Measurements from ENCODE around the gene FNDC3B.

FNDC3B gene

DNA sequence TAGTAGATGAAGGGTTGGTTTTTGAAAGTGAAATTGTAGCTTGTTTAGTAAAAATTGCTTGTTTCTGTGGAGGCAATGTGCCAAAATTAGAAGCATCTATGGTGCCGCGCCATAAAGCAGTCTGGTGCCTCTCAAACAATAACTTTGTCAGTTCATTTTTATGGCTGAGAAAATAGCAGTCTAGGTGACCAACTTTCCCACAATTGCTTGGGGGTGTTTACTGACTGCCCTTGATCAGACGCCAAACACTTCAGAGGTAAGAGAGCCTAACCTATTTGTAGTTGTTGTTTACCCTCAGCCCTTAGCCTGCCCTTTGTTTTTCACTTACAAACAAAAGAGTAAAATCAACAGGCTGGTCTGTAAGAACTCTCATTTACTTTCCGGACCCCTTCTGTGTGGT is 174.5 kb downstream of the FNDC3B start:
- no peak for DNase-seq (ENCODE audit: low read depth in 2 of 2)

GRCh38 chr3:172216267-172216666 is 176.9 kb downstream of the FNDC3B start:
- DNase-seq (ENCODE audit: low read depth in 2 of 2): no peak

GRCh38 chr3:172216911-172217310 is 177.5 kb downstream of the FNDC3B start:
- DNase-seq (ENCODE audit: low read depth in 2 of 2): no peak

- DNase-seq (ENCODE audit: low read depth in 2 of 2): no peak
Measured at GRCh38 chr3:172217877-172218276, 178.5 kb downstream of the FNDC3B start.

DNA sequence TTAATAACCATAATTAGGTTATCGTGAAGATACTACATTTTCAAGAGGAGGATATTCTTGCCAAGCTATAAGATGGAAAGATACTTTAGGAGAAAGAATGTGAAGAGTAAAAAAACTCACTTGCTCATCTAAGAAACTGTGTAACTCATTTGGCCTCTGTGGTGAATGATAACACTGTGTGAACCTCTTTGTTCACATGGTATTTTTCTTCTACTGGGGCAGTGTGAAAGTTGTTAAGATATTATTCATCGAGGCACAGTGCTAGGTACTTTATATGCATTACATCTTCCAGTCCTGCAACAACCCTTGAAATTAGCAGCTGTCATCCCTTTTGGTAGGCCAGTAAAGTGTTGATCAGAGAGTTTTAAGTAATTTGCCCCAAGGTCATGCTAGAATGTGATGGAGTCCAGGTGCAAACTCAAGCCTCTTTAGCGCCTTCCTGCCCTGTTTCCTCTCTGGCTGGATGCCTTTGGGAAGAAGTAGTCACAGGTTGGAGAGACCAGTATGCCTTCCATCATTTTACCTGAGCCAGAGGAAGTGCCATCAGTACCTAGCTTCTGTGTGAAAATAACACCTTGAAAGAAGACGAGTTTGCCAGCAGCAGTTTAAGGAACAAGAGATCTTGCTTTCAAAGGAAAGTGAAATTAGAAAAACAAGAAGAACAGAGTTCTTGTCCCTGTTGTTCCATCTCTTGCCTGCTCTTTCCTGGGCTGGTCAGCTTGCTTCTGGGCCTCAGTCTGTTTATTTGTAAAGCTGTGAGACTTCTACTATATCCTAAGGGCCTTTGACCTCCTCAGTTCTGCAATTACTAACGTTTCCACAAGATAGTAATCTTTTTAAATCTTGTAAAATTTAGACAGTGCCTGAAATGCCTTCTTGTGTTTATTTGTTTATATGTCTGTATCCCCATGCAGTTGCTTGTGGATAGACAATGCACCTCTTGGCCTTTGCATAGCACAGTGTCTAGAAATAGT is 179.3 kb downstream of the FNDC3B start:
- no peak for DNase-seq (ENCODE audit: low read depth in 2 of 2)

DNA sequence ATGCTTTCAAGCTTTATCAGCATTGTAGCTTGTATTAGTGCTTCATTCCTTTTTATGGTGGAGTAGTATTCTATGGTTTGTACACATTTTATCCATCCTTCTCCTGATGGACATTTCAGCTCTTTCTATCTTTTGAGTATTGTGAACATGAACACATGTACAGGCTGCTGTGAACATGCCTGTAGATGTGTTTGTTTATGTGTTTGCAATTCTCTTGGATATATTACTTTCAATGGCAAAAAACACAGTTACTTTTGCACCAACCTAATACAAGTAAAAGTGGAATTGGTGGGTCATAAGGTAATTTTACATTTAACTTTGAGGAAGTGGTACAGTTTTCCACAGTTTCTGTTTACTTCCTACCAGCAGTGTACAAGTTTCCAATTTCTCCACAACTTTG is 180.4 kb downstream of the FNDC3B start:
- DNase-seq (ENCODE audit: low read depth in 2 of 2): no peak

DNA sequence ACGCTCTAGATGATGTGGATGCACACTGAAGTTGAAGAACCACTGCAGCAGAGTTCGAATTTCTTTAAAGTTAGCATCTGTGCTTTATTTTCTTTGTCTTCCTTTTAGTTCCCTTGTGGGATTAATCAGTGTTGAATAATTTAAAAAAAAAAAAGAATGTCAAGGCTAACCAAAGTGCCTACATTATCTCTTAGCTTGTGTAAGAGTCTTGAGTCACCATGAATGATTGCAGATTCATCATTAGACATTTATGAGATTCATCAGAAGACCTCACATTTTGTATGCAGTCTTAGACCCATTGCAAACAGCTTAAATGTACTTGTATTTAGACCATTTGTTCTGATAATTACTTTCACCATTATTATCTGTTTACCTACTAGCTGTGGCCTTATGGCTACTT is 182.2 kb downstream of the FNDC3B start:
- no peak for DNase-seq (ENCODE audit: low read depth in 2 of 2)

GRCh38 chr3:172222478-172223071 is 183.2 kb downstream of the FNDC3B start:
- no peak for DNase-seq (ENCODE audit: low read depth in 2 of 2)

- no peak for DNase-seq (ENCODE audit: low read depth in 2 of 2)
Measured at GRCh38 chr3:172223870-172224269, 184.5 kb downstream of the FNDC3B start.

DNA sequence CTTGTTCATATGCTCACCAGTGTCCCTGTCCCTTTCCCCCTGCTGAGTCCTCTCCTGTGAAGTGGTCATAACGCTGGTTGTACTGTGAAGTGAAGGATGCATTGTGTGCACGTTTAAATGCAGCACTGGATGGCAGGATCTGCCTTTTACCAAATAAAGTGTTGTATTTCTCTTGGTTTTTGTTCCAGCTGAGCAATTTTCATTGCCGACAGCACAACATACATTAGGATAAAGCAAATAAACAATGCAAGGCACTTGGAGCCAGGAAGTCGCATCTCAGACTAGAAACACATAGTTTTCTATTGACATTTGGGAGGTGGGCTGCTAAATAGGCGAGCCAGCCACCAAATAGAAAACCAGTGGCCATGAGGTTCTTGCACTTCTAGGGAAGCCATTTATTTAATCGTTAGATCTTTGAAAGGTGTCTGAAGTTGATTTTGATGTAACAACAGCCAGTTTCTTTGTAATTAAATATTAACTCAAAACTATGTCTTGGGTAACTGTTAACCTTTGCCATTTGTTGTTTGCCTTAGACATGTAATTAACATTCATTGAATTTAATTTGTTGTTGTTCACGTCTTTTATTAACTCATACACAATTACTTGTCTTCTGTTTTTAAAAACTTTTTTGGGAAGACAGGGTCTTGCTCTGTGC is 185.3 kb downstream of the FNDC3B start:
- DNase-seq (ENCODE audit: low read depth in 2 of 2): no peak

DNA sequence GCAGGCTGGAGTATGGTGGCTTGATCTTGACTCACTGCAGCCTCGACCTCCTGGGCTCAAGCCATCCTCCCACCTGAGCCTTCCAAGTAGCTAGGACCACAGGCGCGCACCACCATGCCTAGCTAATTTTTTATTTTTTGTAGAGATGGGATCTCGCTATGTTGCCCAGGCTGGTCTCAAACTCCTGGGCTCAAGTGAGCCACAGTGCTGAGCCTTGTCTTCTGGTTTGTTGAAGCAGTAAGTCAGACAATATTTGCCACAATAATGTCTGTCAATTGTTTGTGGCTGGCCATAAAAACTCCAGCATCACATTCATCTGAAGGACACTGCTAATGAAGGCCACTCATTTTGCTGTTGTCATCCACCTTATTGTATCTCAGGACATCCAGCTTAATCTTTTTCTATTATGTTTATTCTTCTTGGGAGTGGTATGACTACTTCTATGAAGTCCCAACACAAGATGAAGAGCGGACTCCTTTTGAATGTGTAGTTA is 185.9 kb downstream of the FNDC3B start:
- no peak for DNase-seq (ENCODE audit: low read depth in 2 of 2)

- DNase-seq (ENCODE audit: low read depth in 2 of 2): no peak
Measured at GRCh38 chr3:172226831-172227230, 187.5 kb downstream of the FNDC3B start.

- DNase-seq (ENCODE audit: low read depth in 2 of 2): no peak
Measured at GRCh38 chr3:172227340-172228035, 188.1 kb downstream of the FNDC3B start.

- DNase-seq (ENCODE audit: low read depth in 2 of 2): no peak
Measured at GRCh38 chr3:172228036-172228415, 188.6 kb downstream of the FNDC3B start.

GRCh38 chr3:172229462-172229861 is 190.1 kb downstream of the FNDC3B start:
- DNase-seq (ENCODE audit: low read depth in 2 of 2): no peak

GRCh38 chr3:172231318-172231901 is 192.0 kb downstream of the FNDC3B start:
- DNase-seq (ENCODE audit: low read depth in 2 of 2): no peak

GRCh38 chr3:172232579-172233212 is 193.3 kb downstream of the FNDC3B start:
- no peak for DNase-seq (ENCODE audit: low read depth in 2 of 2)

DNA sequence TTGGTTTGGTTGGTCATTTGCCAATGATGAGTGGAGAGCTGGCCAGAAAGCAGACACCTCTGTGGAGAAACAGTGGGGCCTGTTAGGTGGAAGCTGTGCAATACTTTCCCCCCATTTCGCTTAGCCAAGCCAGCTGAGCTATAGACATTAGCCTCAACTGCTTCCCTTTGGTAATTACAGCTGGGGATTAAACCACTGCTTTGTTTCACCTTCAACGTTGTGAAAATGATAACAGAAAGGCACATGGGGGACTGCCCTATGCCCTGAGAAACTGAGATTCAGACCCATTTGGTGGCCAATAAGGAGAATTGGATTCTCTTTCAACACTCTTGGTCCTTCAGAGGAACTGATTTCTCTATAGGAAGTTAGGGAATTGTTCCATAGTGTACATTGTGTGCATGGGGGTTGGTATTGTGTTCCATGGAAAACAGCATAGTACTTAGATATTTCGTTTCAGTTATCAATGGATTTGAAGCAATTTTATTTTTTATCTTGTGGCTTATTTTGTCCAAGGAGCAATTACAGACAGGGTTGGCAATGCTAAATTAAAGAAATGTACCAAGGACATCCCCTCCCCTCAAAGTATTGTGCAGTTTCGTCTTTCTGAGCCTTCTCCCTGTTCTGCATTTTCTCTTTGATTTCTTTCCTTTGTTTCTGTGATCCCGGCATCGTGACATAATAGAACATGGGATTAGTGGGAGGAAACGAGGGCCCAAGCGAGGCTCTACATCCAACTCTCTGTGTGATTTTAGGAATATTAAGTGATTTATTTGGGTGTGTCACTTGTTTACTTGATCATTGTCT is 194.3 kb downstream of the FNDC3B start:
- no peak for DNase-seq (ENCODE audit: low read depth in 2 of 2)

DNA sequence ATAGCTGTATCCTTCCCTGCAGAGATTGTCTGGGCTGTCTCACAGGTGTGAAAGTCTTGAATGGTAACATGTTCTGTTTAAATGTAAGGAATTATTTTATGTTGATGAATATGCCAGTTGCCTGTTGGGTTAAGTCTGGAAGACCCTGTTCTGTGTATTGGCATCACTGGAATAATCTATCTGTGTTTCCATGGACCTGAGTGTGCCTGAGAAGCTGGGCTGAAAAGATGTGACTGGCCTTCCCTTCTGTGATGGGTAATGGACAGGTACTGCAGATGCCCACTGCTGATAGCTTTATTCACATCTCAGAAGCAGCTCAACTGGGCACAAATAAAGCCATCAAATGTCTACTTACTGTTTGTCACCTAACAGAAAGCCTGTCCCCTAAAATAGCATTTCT is 196.3 kb downstream of the FNDC3B start:
- no peak for DNase-seq (ENCODE audit: low read depth in 2 of 2)

All from stimulated activated CD4-positive, alpha-beta T cell treated with anti-CD3 and anti-CD28 coated beads, Interleukin-15, amount 100 ng/mL, for 48 hours (primary cell).